AG10803 (cell line): Measurements from ENCODE around the gene DEPP1.
"Not testable (repeated sequence)": the region's sequence is repeated elsewhere in the genome, so short reads cannot be mapped to it uniquely, and the experiment has no call there.

Experiments used
- DNase-seq: peaks from one replicate; pipeline ENCODE4 v3.0.0; 2010; ENCODE audit warnings: low read depth
- H3K4me3 ChIP-seq: 2 replicates; pipeline ENCODE4 v1.5.1; 2011; ENCODE audit warnings: mild to moderate bottlenecking, low read length, control low read depth
- TF ChIP-seq, protein P1 (sequence below): conservative IDR thresholded peaks from 2 replicates; pipeline ENCODE4 v1.5.1; 2011; ENCODE audit warnings: mild to moderate bottlenecking, low read length, control low read depth, inconsistent platforms

The DEPP1 gene, protein sequence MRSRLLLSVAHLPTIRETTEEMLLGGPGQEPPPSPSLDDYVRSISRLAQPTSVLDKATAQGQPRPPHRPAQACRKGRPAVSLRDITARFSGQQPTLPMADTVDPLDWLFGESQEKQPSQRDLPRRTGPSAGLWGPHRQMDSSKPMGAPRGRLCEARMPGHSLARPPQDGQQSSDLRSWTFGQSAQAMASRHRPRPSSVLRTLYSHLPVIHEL

DNA sequence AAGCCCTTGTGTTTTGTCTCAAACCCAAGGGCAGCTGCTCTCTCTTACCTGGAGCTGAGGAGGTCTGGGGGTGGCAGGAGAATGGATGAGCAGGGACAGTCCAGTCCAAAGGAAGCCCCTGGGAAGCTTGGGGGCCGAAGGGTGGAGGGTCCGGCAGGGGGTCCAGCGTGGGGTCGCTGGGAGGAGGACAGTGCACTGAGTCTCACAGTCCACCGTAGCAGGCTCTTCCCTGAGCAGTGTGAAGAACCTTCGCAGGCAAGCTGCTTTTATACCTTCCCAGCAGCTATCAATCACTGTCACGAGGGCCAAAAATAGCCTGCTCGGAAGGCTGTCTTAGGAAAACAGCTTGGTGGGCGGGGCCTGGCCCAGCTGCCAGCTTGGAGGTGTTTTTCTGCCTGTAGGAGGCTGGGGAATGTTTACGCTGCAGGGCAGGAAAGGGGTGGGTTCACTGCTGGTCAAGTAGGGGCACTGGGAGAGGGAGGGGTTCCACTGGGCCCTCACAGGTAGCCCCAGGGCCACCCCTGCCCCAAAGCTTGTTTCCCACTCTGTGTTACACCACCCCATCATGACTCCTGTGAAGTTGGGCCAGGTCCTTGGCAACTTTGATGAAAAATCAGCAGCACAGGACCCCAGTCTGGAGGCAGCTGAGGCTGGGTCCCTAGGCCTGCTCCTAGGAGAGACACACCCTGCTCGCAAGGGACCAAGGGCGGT, at the start of gene DEPP1:
TSS of gene DEPP1 (minus strand) at position 240 of the 711 bp plus-strand sequence. CDS start 779 bp downstream, outside the sequence.
- DNase-seq, result peak; percentile 92
- peak within 1 kb of the TSS; percentile 79 for H3K4me3 ChIP-seq
- TF ChIP-seq, protein P1, sequence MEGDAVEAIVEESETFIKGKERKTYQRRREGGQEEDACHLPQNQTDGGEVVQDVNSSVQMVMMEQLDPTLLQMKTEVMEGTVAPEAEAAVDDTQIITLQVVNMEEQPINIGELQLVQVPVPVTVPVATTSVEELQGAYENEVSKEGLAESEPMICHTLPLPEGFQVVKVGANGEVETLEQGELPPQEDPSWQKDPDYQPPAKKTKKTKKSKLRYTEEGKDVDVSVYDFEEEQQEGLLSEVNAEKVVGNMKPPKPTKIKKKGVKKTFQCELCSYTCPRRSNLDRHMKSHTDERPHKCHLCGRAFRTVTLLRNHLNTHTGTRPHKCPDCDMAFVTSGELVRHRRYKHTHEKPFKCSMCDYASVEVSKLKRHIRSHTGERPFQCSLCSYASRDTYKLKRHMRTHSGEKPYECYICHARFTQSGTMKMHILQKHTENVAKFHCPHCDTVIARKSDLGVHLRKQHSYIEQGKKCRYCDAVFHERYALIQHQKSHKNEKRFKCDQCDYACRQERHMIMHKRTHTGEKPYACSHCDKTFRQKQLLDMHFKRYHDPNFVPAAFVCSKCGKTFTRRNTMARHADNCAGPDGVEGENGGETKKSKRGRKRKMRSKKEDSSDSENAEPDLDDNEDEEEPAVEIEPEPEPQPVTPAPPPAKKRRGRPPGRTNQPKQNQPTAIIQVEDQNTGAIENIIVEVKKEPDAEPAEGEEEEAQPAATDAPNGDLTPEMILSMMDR, result peak; percentile 27

DNA sequence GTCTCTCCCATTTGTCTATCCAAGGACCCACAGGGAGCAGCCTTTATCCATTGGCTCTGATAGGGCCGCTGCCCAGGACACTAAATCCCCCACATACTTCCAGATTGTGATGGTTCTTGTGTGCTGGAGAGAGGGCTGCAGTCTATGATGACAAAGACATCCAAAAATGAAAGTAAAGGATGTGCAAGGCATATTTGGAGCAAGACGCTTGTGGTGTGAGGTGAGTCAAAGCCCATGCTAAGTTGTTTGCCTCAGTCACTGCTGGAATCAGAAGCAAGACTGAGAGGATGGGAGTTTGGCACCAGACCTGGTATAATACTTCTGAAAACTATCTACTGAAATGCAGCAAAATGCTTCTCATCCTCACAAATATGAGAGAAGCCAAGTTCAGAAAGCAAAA, 44.8 kb upstream of the DEPP1 start:
- TF ChIP-seq, protein P1, result no peak
- H3K4me3 ChIP-seq, result no peak overlapping the region
- DNase-seq, result peak; percentile 18

DNA sequence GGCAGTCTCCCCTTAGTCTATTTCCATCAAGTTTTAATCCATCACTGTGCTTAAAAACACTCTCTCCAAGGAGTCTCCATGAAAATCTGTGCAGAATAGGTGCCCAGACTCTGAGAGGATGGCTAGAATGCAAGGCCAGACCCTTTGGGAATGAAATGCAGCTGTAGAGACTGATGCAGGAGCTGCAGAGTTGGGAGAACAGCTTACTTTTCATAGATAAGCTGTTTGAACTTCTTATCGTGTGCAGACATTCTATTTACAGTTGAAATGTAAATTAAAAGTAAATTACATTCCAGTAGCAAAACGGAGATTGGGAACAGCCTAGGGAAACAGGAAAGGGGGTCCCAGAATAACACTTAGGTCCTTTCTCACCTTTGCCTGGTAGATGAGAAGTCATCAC, 37.0 kb upstream of the DEPP1 start:
- no peak for DNase-seq
- H3K4me3 ChIP-seq, result no peak overlapping the region
- TF ChIP-seq, protein P1, result no peak

DNA sequence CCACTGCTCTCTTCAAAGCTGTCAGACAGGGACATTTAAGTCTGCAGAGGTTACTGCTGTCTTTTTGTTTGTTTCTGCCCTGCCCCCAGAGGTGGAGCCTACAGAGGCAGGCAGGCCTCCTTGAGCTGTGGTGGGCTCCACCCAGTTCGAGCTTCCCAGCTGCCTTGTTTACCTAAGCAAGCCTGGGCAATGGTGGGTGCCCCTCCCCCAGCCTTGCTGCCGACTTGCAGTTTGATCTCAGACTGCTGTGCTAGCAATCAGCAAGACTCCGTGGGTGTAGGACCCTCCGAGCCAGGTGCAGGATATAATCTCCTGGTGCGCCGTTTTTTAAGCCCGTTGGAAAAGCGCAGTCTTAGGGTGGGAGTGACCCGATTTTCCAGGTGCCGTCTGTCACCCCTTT, 35.9 kb upstream of the DEPP1 start:
- H3K4me3 ChIP-seq, DNase-seq: not testable (repeated sequence)

DNA sequence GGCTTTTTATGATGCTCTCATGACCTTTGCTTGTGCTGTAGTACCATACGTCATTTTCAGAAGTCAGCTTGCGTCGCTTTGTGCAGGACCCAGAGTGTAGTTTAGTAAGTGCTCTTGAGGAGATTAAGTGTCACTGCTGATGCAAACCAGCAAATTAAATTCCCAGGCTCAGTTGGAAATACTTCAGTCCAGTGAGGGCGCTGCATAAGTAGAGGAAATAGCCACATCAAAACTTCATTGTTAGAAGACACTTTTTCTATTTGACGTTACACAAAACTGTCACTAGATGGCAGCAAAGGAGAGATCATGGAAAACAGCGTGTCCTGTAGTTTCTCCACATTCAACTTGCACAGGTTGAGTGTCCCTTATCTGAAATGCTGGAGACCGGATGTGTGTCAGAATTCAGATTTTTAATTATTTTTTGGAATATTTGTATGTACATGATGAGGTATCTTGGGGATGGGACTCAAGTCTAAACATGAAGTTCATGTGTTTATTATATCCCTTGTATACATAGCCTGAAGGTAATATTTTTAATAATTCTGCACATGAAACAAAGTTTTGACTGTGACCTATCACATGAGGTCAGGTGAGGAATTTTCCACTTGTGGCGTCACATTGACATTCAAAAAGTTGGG, 30.0 kb upstream of the DEPP1 start:
- peak; percentile 85 for DNase-seq
- TF ChIP-seq, protein P1, result peak; percentile 88

DNA sequence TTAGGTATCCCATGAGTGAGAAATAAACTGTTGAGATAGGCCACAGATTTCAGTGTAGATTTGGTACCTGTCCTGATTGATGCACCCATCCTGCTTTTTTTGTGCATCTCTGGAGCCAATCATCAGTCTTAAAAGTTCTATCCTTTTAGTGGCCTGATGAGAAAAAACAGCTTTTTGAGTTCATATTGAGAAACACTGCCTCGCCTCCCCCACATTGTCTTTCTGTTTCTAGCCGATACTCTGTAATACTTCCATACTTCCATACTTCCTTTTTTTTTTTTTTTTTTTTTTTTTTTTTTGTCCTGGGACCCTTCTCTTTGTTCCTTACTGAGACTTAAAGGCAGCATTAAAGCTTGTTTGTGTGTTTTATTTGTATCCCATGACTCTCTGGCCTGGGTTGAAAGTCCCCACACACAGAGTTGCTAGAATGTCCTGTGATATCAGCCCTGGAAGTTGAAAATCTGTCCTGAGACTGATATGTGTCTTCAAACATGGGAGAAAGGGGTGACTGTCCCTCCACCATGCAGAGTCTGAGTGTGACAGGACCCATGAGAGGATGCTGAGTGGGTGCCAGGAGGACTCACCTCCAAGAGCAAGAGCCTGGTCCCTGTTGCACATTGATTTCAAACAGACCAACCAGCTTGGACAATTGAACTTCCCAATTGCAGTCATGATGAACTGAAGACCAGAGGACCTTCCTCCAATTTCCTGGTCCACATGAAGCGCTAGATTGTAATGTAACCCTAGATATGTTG, 27.8 kb upstream of the DEPP1 start:
- H3K4me3 ChIP-seq, result no peak overlapping the region
- TF ChIP-seq, protein P1, result no peak
- DNase-seq, result no peak

More for the DNA sequence above, 30.0 kb upstream of the DEPP1 start:
- H3K4me3 ChIP-seq, result no peak overlapping the region

DNA sequence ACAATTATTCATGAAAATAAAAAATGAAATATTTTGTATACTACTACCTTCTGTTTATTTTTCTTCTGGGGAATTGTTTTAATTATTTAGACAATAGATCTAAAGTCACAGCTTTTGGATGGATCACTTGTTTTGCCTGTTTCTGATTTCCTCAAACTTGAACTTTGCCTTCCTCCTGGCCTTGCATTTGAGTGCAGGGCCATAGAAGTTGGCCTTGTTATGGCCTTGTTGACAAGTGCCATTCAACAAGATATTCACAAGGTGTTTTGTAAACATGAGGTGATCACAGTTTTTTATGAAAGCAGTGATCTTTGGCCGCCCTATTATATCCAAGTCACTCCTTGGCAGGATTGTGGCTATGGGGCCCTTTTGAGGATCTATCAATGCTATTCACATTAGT, 26.7 kb upstream of the DEPP1 start:
- TF ChIP-seq, protein P1, result no peak
- no peak for DNase-seq
- no peak overlapping the region for H3K4me3 ChIP-seq
